ENCODE results near the gene MGAT2.

MGAT2 gene

DNA sequence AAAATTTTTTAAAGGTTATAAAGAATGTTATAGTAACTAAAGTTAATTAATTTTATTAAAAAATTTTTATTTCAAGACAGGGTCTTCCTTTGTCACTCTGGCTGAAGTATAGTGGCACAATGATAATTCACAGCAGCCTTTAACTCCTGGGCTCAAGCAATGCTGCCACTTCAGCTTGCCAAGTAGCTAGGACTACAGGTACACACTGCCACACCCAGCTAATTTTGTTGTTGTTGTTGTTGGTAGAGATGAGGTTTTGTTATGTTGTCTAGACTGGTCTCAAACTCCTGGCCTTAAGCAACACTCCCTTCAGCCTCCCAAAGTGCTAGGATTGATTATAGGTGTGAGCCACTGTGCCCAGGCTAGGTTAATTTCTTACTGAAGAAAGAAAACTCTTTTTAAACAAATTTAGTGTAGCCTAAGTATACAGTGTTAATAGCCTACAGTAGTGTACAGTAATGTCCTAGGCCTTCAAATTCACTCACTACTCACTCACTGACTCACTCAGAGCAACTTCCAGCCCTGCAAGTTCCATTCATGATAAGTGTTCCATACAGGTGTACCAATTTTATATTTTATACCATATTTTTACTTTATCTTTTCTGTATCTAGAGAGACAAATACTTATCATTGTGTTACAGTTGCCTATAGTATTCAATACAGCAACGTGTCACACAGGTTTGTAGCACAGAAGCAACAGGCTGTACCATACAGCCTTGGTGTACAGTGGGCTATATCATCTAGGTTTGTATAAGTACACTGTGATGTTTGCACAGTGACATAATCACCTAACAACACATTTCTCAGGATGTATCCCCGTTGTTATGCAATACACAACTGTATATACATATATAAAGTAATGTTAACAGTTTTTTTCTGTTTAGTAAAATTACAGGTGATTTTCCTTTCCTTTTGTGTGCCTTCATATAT lies 39.2 kb downstream of the MGAT2 start:
- DNase-seq, result no peak

DNA sequence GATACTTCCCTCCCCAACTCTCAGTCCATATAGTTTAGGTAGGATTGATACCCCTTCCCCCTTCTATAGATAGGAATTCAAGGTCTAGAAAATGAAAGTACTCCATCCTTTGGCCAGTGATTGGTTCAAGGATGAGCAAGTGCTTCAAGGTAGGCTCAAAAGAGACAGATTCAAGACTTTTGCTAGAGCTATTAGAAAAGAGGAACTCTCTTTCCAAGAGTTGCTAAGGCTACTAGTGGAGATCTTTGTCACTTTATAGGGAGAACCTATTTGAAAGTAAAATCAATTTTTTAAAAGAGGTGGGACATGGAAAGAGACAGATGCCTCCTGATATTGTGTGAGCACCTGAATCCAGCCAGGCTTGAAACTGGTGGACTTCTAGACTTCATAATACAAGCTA lies 49.9 kb downstream of the MGAT2 start:
- no peak for DNase-seq
